HepG2 (cell line): ENCODE measurements around the gene WDR45B.

Experiments used
- ARID3A ChIP-seq: IDR thresholded peaks from 2 replicates; pipeline ENCODE4 v1.6.1; 2012; ENCODE audit warnings: low read depth, low read length, improper control_type of control experiment
- CBFB ChIP-seq: sonication (generic); formaldehyde crosslinking; IDR thresholded peaks from 2 replicates; pipeline ENCODE4 v1.4.0; 2020; ENCODE audit warnings: missing genetic modification reagents
- IKZF1 ChIP-seq: fragments of 450-650 bp; IDR thresholded peaks from 2 replicates; pipeline ENCODE4 v1.7.1; 2016
- JUND ChIP-seq: sonication (generic); formaldehyde crosslinking; IDR thresholded peaks from 2 replicates; pipeline ENCODE4 v1.8.0; 2022; ENCODE audit warnings: mild to moderate bottlenecking, missing genetic modification reagents
- MEIS2 ChIP-seq: sonication (generic); formaldehyde crosslinking; IDR thresholded peaks from 2 replicates; pipeline ENCODE4 v1.9.0; 2021; ENCODE audit warnings: mild to moderate bottlenecking, missing genetic modification reagents
- POLR2A ChIP-seq, 2 experiments: IDR thresholded peaks; 2 replicates each; pipeline ENCODE4 v1.6.1; 2011; ENCODE audit warnings: low read depth in 2 of 2, low read length in 2 of 2, mild to moderate bottlenecking in 1 of 2, moderate library complexity in 1 of 2; ENCODE audit not compliant: insufficient read depth in 1 of 2
- POLR2AphosphoS5 ChIP-seq: IDR thresholded peaks from 2 replicates; pipeline ENCODE4 v1.6.1; 2012; ENCODE audit warnings: low read depth, low read length
- RFX5 ChIP-seq: IDR thresholded peaks from 2 replicates; pipeline ENCODE4 v1.6.1; 2011; ENCODE audit warnings: low read depth, low read length, improper control_type of control experiment
- TFAP4 ChIP-seq: sonication (generic); IDR thresholded peaks from 2 replicates; pipeline ENCODE4 v1.6.1; 2016; ENCODE audit warnings: low read depth, borderline replicate concordance
- ZFAT ChIP-seq: sonication (generic); formaldehyde crosslinking; conservative IDR thresholded peaks from 2 replicates; pipeline ENCODE4 v1.8.1; 2023; ENCODE audit warnings: missing genetic modification reagents, inconsistent platforms
- ZFX ChIP-seq: sonication (generic); formaldehyde crosslinking; IDR thresholded peaks from 2 replicates; pipeline ENCODE4 v1.4.0; 2020; ENCODE audit warnings: mild to moderate bottlenecking, low read depth, missing genetic modification reagents, moderate library complexity
- ZNF350 ChIP-seq: sonication (generic); formaldehyde crosslinking; IDR thresholded peaks from 2 replicates; pipeline ENCODE4 v1.4.0; 2020; ENCODE audit warnings: mild to moderate bottlenecking, low read depth, missing genetic modification reagents, borderline replicate concordance
- TF ChIP-seq, protein P1 (sequence below): sonication (generic); formaldehyde crosslinking; conservative IDR thresholded peaks from 2 replicates; pipeline ENCODE4 v1.4.0; 2020; ENCODE audit warnings: missing genetic modification reagents

DNA sequence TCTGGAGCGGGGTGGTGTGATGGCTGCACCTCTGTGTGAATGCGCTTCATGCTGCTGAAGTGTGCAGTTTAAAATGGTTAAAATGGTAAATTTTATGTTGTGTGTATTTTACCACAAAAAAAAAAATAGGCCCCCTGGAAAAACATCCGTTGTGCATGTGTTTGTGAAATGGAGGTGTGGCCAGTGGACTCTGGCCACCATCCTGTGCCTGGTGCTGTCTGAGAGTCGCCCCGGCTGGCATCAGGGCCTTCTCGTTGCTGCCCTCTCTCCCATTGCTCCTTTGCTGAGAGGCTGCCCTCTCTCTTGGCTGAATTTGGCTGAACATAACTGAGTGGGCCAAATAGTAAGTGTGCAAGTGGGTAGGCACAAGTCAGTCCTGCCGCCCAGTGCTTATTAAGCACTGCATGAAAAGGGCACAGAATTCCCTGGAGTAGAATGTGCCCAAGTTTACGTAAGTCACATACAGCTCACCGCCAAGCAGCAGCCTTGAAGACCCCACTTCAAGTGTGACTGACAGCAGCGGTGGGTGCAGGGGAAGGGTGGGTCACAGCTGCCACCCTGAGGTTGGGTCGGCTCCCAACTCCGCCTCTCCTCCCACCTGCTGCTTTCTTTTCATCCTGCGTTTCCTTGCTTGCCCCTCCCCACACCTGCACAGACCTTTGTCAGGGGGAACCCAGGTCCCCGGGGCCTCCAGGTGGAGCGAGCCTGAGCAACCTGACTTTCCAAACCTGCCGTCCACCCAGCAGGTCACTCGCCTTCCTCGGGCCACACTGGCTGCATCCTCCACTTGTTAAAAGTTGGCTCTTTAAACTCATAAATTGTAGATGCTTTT is 81.9 kb downstream of the WDR45B start:
- TF ChIP-seq POLR2AphosphoS5 = no peak
- no peak for TF ChIP-seq IKZF1
- TF ChIP-seq ZFX = no peak; the same call in 1 of the 2 replicates
- TF ChIP-seq TFAP4 = no peak
- no peak for TF ChIP-seq ZNF350 (CRISPR knock-in tag)
- no peak for TF ChIP-seq MEIS2 (CRISPR knock-in tag)
- no peak for TF ChIP-seq ARID3A
- no peak for TF ChIP-seq JUND (CRISPR knock-in tag)
- TF ChIP-seq ZFAT (CRISPR knock-in tag) = no peak
- TF ChIP-seq, protein P1, sequence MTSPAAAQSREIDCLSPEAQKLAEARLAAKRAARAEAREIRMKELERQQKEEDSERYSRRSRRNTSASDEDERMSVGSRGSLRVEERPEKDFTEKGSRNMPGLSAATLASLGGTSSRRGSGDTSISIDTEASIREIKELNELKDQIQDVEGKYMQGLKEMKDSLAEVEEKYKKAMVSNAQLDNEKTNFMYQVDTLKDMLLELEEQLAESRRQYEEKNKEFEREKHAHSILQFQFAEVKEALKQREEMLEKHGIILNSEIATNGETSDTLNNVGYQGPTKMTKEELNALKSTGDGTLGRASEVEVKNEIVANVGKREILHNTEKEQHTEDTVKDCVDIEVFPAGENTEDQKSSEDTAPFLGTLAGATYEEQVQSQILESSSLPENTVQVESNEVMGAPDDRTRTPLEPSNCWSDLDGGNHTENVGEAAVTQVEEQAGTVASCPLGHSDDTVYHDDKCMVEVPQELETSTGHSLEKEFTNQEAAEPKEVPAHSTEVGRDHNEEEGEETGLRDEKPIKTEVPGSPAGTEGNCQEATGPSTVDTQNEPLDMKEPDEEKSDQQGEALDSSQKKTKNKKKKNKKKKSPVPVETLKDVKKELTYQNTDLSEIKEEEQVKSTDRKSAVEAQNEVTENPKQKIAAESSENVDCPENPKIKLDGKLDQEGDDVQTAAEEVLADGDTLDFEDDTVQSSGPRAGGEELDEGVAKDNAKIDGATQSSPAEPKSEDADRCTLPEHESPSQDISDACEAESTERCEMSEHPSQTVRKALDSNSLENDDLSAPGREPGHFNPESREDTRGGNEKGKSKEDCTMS (CRISPR knock-in tag) = no peak
- 0 out of 4 replicates have a peak, but pooled peaks of 1 of the 2 experiments have one; percentile 18 for TF ChIP-seq POLR2A (IDR thresholded peaks at IDR 0.05; ENCODE audit: insufficient read depth in 1 of 2, low read depth in 2 of 2, low read length in 2 of 2)
- TF ChIP-seq RFX5 = no peak
- TF ChIP-seq CBFB (CRISPR knock-in tag) = no peak
